Body of pancreas (tissue), 4 donors: ENCODE measurements around the gene WDR11.
"Not testable (repeated sequence)": the region's sequence is repeated elsewhere in the genome, so short reads cannot be mapped to it uniquely, and the experiment has no call there.

Experiments used
- CTCF ChIP-seq, 7 experiments: fragments of 450-650 bp in 4 of 7; fragments of 200-600 bp in 3 of 7; sonication (generic) in 3 of 7; IDR thresholded peaks; one replicate each; pipeline ENCODE4 v1.5.1; 2016 to 2019; ENCODE audit warnings: antibody characterized with exemption in 7 of 7
- POLR2A ChIP-seq, 3 donors: fragments of 450-650 bp; IDR thresholded peaks; one replicate each; pipeline ENCODE4 v1.6.1; 2016; ENCODE audit warnings: antibody characterized with exemption in 3 of 3, mild to moderate bottlenecking in 2 of 3

GRCh38 chr10:120923886-120924285, 72.7 kb downstream of the WDR11 start:
- TF ChIP-seq CTCF, POLR2A (IDR thresholded peaks at IDR 0.05): not testable (repeated sequence)
